NCI-H2196 (cell line): ENCODE data around the gene UPF3A.
A peak's percentile ranks its signal among the peaks of the same experiment; 100 is the strongest.
"Not testable (repeated sequence)": the region's sequence is repeated elsewhere in the genome, so short reads cannot be mapped to it uniquely, and the experiment has no call there.

Experiments
- DNase-seq: peaks from one replicate; lab custom pipeline; 2025; ENCODE audit not compliant: unreplicated experiment; lab: John Stamatoyannopoulos, UW

UPF3A gene

GRCh38 chr13:114333881-114334280 is 52.5 kb downstream of the UPF3A start:
- not testable (repeated sequence) for DNase-seq

- no peak for DNase-seq
Measured at GRCh38 chr13:114334305-114335053, 53.1 kb downstream of the UPF3A start.

GRCh38 chr13:114336457-114336856 is 55.1 kb downstream of the UPF3A start:
- DNase-seq: not testable (repeated sequence)

- no peak for DNase-seq
Measured at GRCh38 chr13:114338959-114339358, 57.6 kb downstream of the UPF3A start.

- peak; percentile 37 for DNase-seq
Measured at GRCh38 chr13:114339857-114340534, 58.6 kb downstream of the UPF3A start.

- DNase-seq: no peak
Measured at GRCh38 chr13:114341003-114341777, 59.8 kb downstream of the UPF3A start.

GRCh38 chr13:114347256-114347655 is 65.9 kb downstream of the UPF3A start:
- DNase-seq: not testable (repeated sequence)

GRCh38 chr13:114352763-114353162 is 71.4 kb downstream of the UPF3A start:
- peak; percentile 2 for DNase-seq

GRCh38 chr13:114353382-114353781 is 72.0 kb downstream of the UPF3A start:
- DNase-seq: not testable (repeated sequence)
